ENCODE data around the gene PPBP.

Gene PPBP

DNA sequence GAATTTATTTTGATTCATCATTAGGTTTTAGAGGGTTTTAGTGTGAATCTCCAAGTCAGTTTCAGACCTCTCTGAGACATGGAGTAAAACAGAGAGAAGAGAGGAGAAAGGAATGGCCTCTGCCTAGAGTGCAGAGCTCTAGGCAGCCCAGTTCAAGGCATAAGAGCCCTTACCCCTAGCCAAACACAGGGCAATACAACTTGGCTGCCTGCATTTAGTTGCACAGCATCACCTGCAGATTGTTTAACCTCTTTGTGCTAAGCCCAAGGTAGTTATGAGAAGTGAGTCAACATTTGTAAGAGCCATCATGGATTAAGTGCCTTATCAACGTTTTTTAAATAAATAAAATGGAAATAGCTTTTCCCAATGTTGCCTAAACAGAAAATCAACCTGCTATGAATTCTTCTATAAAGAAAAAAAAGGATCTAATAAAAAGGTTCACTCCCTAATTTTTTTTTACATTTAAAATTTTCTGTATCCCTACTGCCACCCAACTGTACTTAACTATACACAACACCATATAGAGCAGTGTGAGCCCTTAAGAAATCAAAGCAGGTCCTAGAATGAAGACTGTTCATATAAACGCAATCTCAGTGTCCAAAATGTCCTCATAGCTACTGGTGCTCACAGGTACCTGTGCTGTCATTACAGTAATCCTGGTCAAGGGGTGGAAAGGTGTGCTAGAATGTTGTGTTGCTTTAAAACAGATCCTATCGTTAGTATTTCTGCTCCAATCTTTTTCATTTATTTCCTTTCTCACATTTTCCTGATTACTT lies 42.1 kb downstream of the PPBP start:
- Mint-ChIP-seq H3K27ac (no peak overlapping the region), H3K9me3 (no peaks in the 10 kb centered on the region)
- no peak for ATAC-seq

DNA sequence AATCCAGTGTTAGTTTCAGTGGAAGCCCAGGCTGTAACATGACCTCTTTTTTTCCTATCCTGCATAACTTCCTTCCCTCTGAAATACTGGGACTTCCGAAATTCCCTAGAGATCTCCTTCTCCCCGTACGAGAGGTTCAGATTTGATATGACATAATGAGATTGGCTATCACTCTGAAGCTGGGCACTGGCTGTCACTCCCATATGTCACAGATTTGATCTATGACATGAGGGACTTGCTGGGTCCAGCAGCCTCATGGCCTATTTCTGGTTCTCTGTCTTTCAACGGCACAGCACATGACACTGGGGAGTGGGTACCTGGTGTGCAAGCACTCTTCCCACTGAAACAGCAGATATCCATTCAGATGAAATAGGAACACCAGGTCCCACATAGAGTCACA lies 42.9 kb downstream of the PPBP start:
- Mint-ChIP-seq H3K4me1 (no peaks in the 10 kb centered on the region), H3K9me3 (no peaks in the 10 kb centered on the region), H3K36me3 (no peaks in the 10 kb centered on the region), H3K27ac (no peak overlapping the region), H3K4me3 (no peak overlapping the region), H3K27me3 (peaks cover 28% of the 10 kb centered on the region)
- no peak for ATAC-seq

More for the DNA sequence above, 42.1 kb downstream of the PPBP start:
- no peaks in the 10 kb centered on the region for H3K36me3 Mint-ChIP-seq
- H3K27me3 Mint-ChIP-seq: peaks cover 28% of the 10 kb centered on the region
- no peaks in the 10 kb centered on the region for H3K4me1 Mint-ChIP-seq
- H3K4me3 Mint-ChIP-seq: no peak overlapping the region

DNA sequence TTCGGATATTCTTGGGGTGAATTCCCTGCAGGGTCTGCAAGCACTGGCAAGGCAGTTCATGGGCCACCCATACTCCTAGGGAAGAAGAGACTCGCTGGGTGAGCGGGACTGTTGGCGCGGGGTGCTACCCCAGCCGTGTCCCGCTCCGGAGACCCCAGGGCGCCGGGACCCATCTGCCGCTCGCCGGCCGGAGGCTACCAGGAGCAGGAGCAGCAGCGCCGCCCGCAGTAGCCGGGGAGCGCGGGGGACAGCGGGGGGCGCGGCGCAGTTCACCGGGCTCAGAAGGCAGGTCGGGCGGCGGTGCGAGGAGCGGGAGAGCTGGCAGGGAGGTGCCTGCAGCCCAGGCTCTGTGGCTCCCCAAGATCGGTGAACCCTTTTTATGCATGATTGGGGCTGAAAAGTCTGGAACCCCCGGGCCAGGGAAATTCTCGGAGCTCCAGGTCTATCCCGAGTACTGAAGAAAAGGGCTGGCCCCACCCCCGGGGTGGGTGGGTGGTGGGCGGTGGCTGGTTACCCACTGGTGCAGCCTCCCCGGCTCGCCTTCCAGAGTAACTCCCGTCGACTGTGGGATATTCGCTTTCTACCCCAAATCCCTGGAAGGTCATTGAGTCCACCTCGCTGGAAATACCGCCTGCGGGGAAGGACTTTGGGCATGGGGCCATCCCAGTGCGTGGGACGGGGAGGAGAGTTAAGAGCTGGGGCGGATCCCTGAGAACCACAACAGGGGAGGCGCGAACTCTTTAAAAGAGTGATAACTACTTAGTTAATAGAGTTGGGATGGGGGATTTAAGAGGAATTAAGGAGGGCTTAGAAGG lies 43.7 kb downstream of the PPBP start:
- ATAC-seq: peak; percentile 35
- H3K9me3 Mint-ChIP-seq: no peaks in the 10 kb centered on the region
- no peak overlapping the region for H3K27ac Mint-ChIP-seq
- H3K27me3 Mint-ChIP-seq: peaks cover 28% of the 10 kb centered on the region
- H3K36me3 Mint-ChIP-seq: no peaks in the 10 kb centered on the region
- no peaks in the 10 kb centered on the region for H3K4me1 Mint-ChIP-seq
- H3K4me3 Mint-ChIP-seq: no peak overlapping the region

DNA sequence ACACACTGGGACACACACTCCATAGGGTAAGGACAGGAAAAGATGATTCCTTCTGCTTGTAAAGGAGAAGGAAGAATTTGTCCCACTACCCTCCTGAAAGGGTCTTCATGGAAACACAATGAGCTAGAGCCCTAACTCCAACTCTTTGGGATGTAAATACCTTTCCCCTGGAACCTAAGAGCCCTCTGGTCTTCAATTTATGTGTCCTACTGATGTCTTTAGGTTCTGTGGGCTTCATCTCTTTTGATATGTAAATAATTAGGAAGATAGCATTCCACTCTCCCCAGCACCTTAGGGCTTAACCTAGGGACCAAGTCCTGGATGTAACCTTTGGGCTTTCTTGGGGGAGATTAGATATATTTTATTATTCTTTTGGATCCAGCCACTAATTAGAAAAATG lies 44.4 kb downstream of the PPBP start:
- Mint-ChIP-seq H3K4me1 (no peaks in the 10 kb centered on the region), H3K36me3 (no peaks in the 10 kb centered on the region), H3K9me3 (no peaks in the 10 kb centered on the region), H3K27me3 (peaks cover 28% of the 10 kb centered on the region), H3K27ac (no peak overlapping the region), H3K4me3 (no peak overlapping the region)
- ATAC-seq: no peak

DNA sequence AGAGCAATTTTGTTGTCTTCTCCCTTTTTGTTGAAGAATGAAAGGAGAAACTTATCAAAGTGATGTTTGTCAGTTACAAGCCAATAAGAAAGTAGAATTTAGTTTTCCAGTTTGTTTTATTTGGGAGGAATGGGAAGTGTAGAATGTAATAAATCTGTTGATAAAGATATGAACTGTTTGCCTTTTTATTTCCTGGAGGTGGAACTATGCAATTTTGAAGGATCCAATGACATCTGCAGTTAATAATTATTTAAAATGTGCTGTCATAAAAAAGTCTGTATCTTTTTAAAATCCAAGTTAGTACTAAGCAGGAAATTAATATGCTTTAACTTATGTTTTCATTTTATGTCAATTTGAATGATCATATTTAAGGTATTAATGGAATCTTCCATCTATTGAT lies 51.0 kb downstream of the PPBP start:
- no peaks in the 10 kb centered on the region for H3K4me1 Mint-ChIP-seq
- H3K4me3 Mint-ChIP-seq: no peak overlapping the region
- H3K27ac Mint-ChIP-seq: no peak overlapping the region
- no peaks in the 10 kb centered on the region for H3K36me3 Mint-ChIP-seq
- no peak for ATAC-seq
- no peaks in the 10 kb centered on the region for H3K9me3 Mint-ChIP-seq
- H3K27me3 Mint-ChIP-seq: no peaks in the 10 kb centered on the region

Data from stimulated activated memory B cell treated with anti-CD40 and anti-IgM and Interleukin-4, amounts not matched to agents 10 μg/mL and 1 μg/mL and 100 μg/mL, for 72 hours (primary cell).